OCI-LY3 (cell line): ENCODE data around the gene PIK3C2G.

Experiments used
- CTCF ChIP-seq: fragments of 200-600, 300-600 bp; sonication (generic); IDR thresholded peaks from 2 replicates; pipeline ENCODE4 v1.5.1; 2014; ENCODE audit warnings: antibody characterized with exemption, low read length, low read depth
- EZH2phosphoT487 ChIP-seq: fragments of 200-600 bp; shearing (Covaris generic); IDR thresholded peaks from 2 replicates; pipeline ENCODE4 v1.6.1; 2018; ENCODE audit warnings: antibody characterized with exemption, mixed run types, low read depth

- TF ChIP-seq CTCF, result no peak
- no peak for TF ChIP-seq EZH2phosphoT487
These were observed 201.1 kb downstream of the PIK3C2G start for GRCh38 chr12:18462442-18462841.
